Measurements from ENCODE around the gene MAZ. TPM values are rescaled to one million over a fixed set of nuclear protein-coding genes. Genes with fewer than 3 reads are reported as not detected.
A peak's percentile ranks its signal among the peaks of the same experiment; 100 is the strongest.

The MAZ gene
- total and polyA plus RNA-seq, 2 of the 8 experiments (the other 6 are each of a cell fraction or from before 2014, with no cell fraction given): 219 to 380 TPM

DNA sequence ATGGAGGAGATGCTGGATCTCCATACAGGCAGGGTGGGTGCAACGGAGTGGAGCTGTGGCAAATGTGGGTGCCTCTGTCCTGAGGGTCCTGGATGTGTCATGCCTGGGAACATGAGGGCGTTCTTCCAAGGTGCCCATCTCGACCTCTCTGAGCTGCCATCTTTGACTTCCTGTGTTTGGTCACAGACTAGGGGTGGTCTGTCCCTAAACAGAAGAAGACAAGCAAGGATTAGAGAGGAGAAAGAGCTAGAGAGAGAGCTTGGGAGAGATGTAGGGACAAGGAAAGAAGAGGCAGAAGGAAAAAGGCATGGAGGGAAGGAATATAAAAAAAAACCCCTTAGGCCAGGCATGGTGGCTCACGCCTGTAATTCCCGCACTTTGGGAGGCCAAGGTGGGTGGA is 31.6 kb upstream of the MAZ start:
- Histone ChIP-seq H4K20me1 (replicated peaks in 1 of 2; ENCODE audit: control insufficient read depth in 1 of 2, insufficient read depth in 2 of 2, low read length in 2 of 2) (no peaks in the 10 kb centered on the region), H3K27me3 (replicated peaks in 1 of 4; ENCODE audit: control insufficient read depth in 3 of 4, extremely low read depth in 1 of 4, insufficient read depth in 3 of 4, low read length in 3 of 4) (no peaks in the 10 kb centered on the region; a peak in 1 of 7 replicates), H3K56ac (replicated peaks; ENCODE audit: insufficient read length, low read depth, low read length) (no peak overlapping the region), H3K79me2 (ENCODE audit: control insufficient read depth in 1 of 2, insufficient read depth in 2 of 2, low read length in 2 of 2) (no peaks in the 10 kb centered on the region), H2BK5ac (ENCODE audit: low read depth, low read length) (no peak overlapping the region; the same call in 1 of the 2 replicates), H3K4me1 (replicated peaks in 1 of 4; ENCODE audit: control insufficient read depth in 3 of 4, insufficient read depth in 4 of 4, low read length in 3 of 4) (no peaks in the 10 kb centered on the region), H2BK120ac (replicated peaks; ENCODE audit: low read depth, low read length) (no peak overlapping the region), H2BK20ac (ENCODE audit: low read length) (0 out of 2 replicates have a peak overlapping the region, but pooled peaks have one; percentile 8), H3K14ac (ENCODE audit: insufficient read length) (no peak overlapping the region), H3K27ac (ENCODE audit: low read depth, low read length) (no peak overlapping the region), H3K23ac (ENCODE audit: insufficient read length) (no peak overlapping the region), H4K91ac (replicated peaks; ENCODE audit: insufficient read length, low read length) (no peak overlapping the region), H3K4me2 (ENCODE audit: insufficient read depth in 1 of 2, low read depth in 2 of 2, low read length in 2 of 2) (no peak overlapping the region), H3K18ac (ENCODE audit: extremely low read depth, low read length) (no peak overlapping the region), H2AK5ac (ENCODE audit: low read depth, low read length) (no peak overlapping the region), H4K8ac (ENCODE audit: extremely low read depth, insufficient read depth, low read length) (no peak overlapping the region), H3K4ac (replicated peaks; ENCODE audit: insufficient read length, low read depth, low read length) (no peak overlapping the region), H2BK15ac (ENCODE audit: low read length) (0 out of 2 replicates have a peak overlapping the region, but pooled peaks have one; percentile 19), H4K5ac (ENCODE audit: insufficient read length, low read depth, low read length) (no peak overlapping the region), H3K4me3 (ENCODE audit: extremely low read depth in 1 of 4, insufficient read depth in 2 of 4, low read depth in 3 of 4, low read length in 4 of 4) (no peak overlapping the region), H2AFZ (ENCODE audit: low read length) (no peak overlapping the region), H3K9me3 (ENCODE audit: insufficient read depth in 2 of 2, low read depth in 1 of 2, low read length in 1 of 2) (no peaks in the 10 kb centered on the region), H3K79me1 (ENCODE audit: low read depth, low read length) (no peaks in the 10 kb centered on the region), H3K9ac (replicated peaks in 1 of 4; ENCODE audit: extremely low read depth in 1 of 4, low read depth in 3 of 4, low read length in 3 of 4) (no peak overlapping the region), H2BK12ac (ENCODE audit: low read depth, low read length) (no peak overlapping the region), H3K36me3 (ENCODE audit: control insufficient read depth in 2 of 4, insufficient read depth in 4 of 4, low read length in 3 of 4) (no peaks in the 10 kb centered on the region), H3K23me2 (ENCODE audit: low read depth, low read length) (no peaks in the 10 kb centered on the region)
- CTCF ChIA-PET (ENCODE audit: partially characterized antibody): interaction anchor here (0.6 to 2.3 kb wide), 5 partner anchors 10 to 74 kb away, joined by 3 to 15 read pairs (median 3); no protein-coding TSS in a partner anchor
- no peak for DNase-seq (ENCODE audit: low read depth in 1 of 2, low spot score in 2 of 2)
- no peak for FAIRE-seq
- POLR2A ChIA-PET (ENCODE audit: partially characterized antibody): interaction anchor here (0.8 to 1.3 kb wide), 6 partner anchors 10 to 75 kb away, joined by 3 to 5 read pairs (median 3); no protein-coding TSS in a partner anchor
- no peak for TF ChIP-seq GABPA (IDR thresholded peaks at IDR 0.05; ENCODE audit: borderline replicate concordance, insufficient read depth, low read length)
- TF ChIP-seq, protein P1, sequence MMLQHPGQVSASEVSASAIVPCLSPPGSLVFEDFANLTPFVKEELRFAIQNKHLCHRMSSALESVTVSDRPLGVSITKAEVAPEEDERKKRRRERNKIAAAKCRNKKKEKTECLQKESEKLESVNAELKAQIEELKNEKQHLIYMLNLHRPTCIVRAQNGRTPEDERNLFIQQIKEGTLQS (IDR thresholded peaks at IDR 0.05; ENCODE audit: insufficient read depth, low read depth, low read length): no peak
- no peak for TF ChIP-seq KDM5A (IDR thresholded peaks at IDR 0.05; ENCODE audit: low read length)
- TF ChIP-seq GTF2F1 (IDR thresholded peaks at IDR 0.05; ENCODE audit: borderline replicate concordance, low read depth, low read length): no peak
- TF ChIP-seq, protein P2, sequence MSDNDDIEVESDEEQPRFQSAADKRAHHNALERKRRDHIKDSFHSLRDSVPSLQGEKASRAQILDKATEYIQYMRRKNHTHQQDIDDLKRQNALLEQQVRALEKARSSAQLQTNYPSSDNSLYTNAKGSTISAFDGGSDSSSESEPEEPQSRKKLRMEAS (IDR thresholded peaks at IDR 0.05): no peak
- TF ChIP-seq TBP (IDR thresholded peaks at IDR 0.05; ENCODE audit: low read depth, low read length): no peak
- no peak for TF ChIP-seq SP1 (IDR thresholded peaks at IDR 0.05; ENCODE audit: low read depth, low read length)
- no peak for TF ChIP-seq ZNF274 (IDR thresholded peaks at IDR 0.05; ENCODE audit: borderline replicate concordance, extremely low read depth, low read length)
- no peak for TF ChIP-seq KDM1A (IDR thresholded peaks at IDR 0.05; ENCODE audit: borderline replicate concordance, low read length)
- no peak for TF ChIP-seq ASH2L (IDR thresholded peaks at IDR 0.05; ENCODE audit: low read length)
- no peak for TF ChIP-seq TCF12 (IDR thresholded peaks at IDR 0.05; ENCODE audit: low read depth, low read length)
- 83% methylated on average over 5 of the region's 5 CpGs; no CpG with 5 or more reads in 1 of the 2 experiments for WGBS, 2 experiments (ENCODE audit: extremely low coverage in 1 of 2, insufficient coverage in 1 of 2, insufficient read length in 1 of 2, insufficient replicate concordance in 2 of 2, low coverage in 1 of 2, low lambda C conversion rate in 2 of 2, missing lambda C conversion rate in 1 of 2)

Data from H1 (cell line).